H1 (cell line): ENCODE data around the gene DNAH8. TPM values are rescaled to one million over a fixed set of nuclear protein-coding genes. Genes with fewer than 3 reads are reported as not detected.

ENCODE experiments used
- KDM4A ChIP-seq: IDR thresholded peaks from one replicate; pipeline ENCODE4 v1.7.1; 2012; ENCODE audit warnings: low read depth, mild to moderate bottlenecking, moderate library complexity, low read length, inconsistent platforms; ENCODE audit not compliant: severe bottlenecking
- MAX ChIP-seq: IDR thresholded peaks from 2 replicates; pipeline ENCODE4 v1.6.1; 2012; ENCODE audit warnings: inconsistent platforms
- PHF8 ChIP-seq: fragments of 200-600 bp; sonication (generic); conservative IDR thresholded peaks from 2 replicates; pipeline ENCODE4 v1.7.1; 2012; ENCODE audit warnings: low read depth, mild to moderate bottlenecking, inconsistent platforms, low read length, moderate library complexity
- SUZ12 ChIP-seq: fragments of 200-600 bp; sonication (generic); IDR thresholded peaks from 2 replicates; pipeline ENCODE4 v1.6.1; 2012; ENCODE audit warnings: mild to moderate bottlenecking, inconsistent platforms, low read length, moderate library complexity, mixed read lengths
- polyA plus RNA-seq, 7 experiments: library from polyadenylated mRNA; depleted of rRNA in 3 of 7; stranded (reverse) in 5 of 7; unstranded in 2 of 7; fragments of >200 nt in 5 of 7; fragments of 200-250 nt in 2 of 7; gene quantifications; 1 replicate in 5 of 7; 2 replicates in 1 of 7; 4 replicates in 1 of 7; pipeline versions ENCODE4 v1.2.1 to v1.2.3, GENCODE V29; 2011 to 2013; ENCODE audit warnings: missing spikeins in 2 of 7, mixed read lengths in 2 of 7
- total RNA-seq: library from RNA; stranded (reverse); fragmentation: NEBNext Ultra II Directional; extraction: Animal tissue kit (Norgen Biotek cat#: 25700); gene quantifications from 2 replicates; pipeline ENCODE4 v1.2.1, GENCODE V29; 2021
- TF ChIP-seq, protein P1 (sequence below): IDR thresholded peaks from 2 replicates; pipeline ENCODE4 v1.6.1; 2012; ENCODE audit warnings: inconsistent platforms

The DNAH8 gene
- total and polyA plus RNA-seq, 2 of the 8 experiments (the other 6 are each of a cell fraction or from before 2014, with no cell fraction given), result under 0.01 TPM; not detected in 1

DNA sequence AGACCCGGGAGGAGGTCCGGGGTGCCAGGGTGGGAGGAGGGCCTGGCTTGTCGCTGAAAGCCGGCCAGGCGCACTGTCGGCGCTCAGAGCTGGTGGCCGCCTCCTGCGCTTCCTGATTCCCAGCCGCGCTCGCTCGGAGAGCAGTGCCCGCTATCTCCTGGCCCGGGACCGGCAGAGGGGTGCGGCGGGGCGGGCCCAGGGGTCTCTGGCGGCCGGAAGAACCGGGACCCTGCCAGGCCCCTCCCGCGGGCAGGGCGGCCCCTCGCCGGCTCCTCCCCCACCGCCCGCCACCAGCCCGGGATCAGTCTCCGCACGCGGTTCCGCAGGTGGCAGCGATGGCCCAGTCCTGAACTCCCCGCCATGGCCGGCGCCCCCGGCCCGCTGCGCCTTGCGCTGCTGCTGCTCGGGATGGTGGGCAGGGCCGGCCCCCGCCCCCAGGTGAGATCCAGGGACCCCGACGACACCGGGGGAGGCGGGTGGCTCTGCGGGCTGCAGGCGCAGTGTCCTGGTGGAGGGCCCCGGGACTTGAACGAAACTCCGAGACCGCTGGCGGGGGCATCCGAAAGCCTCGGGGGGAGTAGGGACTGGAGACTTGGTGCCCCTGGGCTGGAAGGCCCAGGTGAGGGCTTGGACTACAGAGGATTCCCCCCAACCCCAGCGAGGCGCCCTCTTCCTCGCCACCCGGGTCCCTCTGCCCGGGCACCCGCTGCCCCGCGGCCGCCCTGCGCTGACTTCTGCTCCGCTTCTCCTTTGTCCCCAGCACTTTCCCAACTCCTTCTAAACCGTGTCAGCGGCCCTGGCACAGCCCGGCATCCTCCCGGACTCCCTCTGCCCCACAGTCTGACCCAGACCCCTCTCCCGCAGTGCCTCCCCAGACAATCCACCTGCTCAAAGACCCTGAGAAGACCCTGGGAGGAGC, 333.6 kb downstream of the DNAH8 start, which contains the start of gene GLP1R (continued):
- TF ChIP-seq PHF8 (0 out of 2 replicates have a peak, but pooled peaks have one; percentile 44), KDM4A (peak; percentile 97), SUZ12 (peak; percentile 69), MAX (peak; percentile 79)
- TF ChIP-seq, protein P1, sequence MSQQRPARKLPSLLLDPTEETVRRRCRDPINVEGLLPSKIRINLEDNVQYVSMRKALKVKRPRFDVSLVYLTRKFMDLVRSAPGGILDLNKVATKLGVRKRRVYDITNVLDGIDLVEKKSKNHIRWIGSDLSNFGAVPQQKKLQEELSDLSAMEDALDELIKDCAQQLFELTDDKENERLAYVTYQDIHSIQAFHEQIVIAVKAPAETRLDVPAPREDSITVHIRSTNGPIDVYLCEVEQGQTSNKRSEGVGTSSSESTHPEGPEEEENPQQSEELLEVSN, result peak; percentile 38; the same call in 1 of the 2 replicates
